ENCODE measurements around the gene MAP4K3. TPM values are rescaled to one million over a fixed set of nuclear protein-coding genes. Genes with fewer than 3 reads are reported as not detected.

Gene MAP4K3
- total RNA-seq, 1 experiment from 2014 or later, result 97.4 TPM

- no peak overlapping the region for H3K27ac ChIP-seq (ENCODE audit: low read length)
- no peaks in the 10 kb centered on the region for H4K20me1 ChIP-seq (ENCODE audit: low read length)
- ATAC-seq, result no peak
- TF ChIP-seq, protein P1, sequence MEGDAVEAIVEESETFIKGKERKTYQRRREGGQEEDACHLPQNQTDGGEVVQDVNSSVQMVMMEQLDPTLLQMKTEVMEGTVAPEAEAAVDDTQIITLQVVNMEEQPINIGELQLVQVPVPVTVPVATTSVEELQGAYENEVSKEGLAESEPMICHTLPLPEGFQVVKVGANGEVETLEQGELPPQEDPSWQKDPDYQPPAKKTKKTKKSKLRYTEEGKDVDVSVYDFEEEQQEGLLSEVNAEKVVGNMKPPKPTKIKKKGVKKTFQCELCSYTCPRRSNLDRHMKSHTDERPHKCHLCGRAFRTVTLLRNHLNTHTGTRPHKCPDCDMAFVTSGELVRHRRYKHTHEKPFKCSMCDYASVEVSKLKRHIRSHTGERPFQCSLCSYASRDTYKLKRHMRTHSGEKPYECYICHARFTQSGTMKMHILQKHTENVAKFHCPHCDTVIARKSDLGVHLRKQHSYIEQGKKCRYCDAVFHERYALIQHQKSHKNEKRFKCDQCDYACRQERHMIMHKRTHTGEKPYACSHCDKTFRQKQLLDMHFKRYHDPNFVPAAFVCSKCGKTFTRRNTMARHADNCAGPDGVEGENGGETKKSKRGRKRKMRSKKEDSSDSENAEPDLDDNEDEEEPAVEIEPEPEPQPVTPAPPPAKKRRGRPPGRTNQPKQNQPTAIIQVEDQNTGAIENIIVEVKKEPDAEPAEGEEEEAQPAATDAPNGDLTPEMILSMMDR (conservative IDR thresholded peaks at IDR 0.05; ENCODE audit: low read depth, low read length), result no peak
- TF ChIP-seq EZH2 (IDR thresholded peaks at IDR 0.05; ENCODE audit: low read length, unreplicated experiment) (no peak), EZH2phosphoT487 (IDR thresholded peaks at IDR 0.05; ENCODE audit: borderline replicate concordance, low read length) (no peak)
- no peaks in the 10 kb centered on the region for H3F3A ChIP-seq (ENCODE audit: low read length, unreplicated experiment)
- no peaks in the 10 kb centered on the region for H3K9me3 ChIP-seq (ENCODE audit: low read length)
- POLR2A ChIA-PET (ENCODE audit: unreplicated experiment), result no interaction called here
- H3K4me3 ChIP-seq (ENCODE audit: low read length), result no peak overlapping the region
- intact Hi-C loops (cut with micrococcal nuclease), result no loop called here
- no peaks in the 10 kb centered on the region for H3K27me3 ChIP-seq (ENCODE audit: low read length)
- no peaks in the 10 kb centered on the region for H3K36me3 ChIP-seq (ENCODE audit: low read depth, low read length)
- no peak for DNase-seq
- no TSS peak for BruUV-seq (replicated peaks)
- CTCF ChIA-PET, result interaction anchor here (1.0 kb wide), 1 partner anchor 11 kb away, joined by 3 read pairs; no protein-coding TSS in a partner anchor
- H3K9me2 ChIP-seq (replicated peaks; ENCODE audit: low read length), result no peaks in the 10 kb centered on the region
- H3K79me2 ChIP-seq (ENCODE audit: low read length), result no peaks in the 10 kb centered on the region
- no peaks in the 10 kb centered on the region for H3K4me1 ChIP-seq (ENCODE audit: insufficient read depth, low read length)
- no peak overlapping the region for H3K4me2 ChIP-seq (ENCODE audit: low read length)
- no peak overlapping the region for H2AFZ ChIP-seq (ENCODE audit: low read length)
- H3K9ac ChIP-seq (ENCODE audit: low read length), result no peak overlapping the region
Measured at GRCh38 chr2:39216346-39217191, 220.5 kb downstream of the MAP4K3 start.

GRCh38 chr2:39215545-39215944 is 221.5 kb downstream of the MAP4K3 start:
- Histone ChIP-seq H3K4me3 (ENCODE audit: low read length) (no peak overlapping the region), H3K9me3 (ENCODE audit: low read length) (no peaks in the 10 kb centered on the region), H3K36me3 (ENCODE audit: low read depth, low read length) (no peaks in the 10 kb centered on the region), H3K9me2 (replicated peaks; ENCODE audit: low read length) (no peaks in the 10 kb centered on the region), H3K27me3 (ENCODE audit: low read length) (no peaks in the 10 kb centered on the region), H2AFZ (ENCODE audit: low read length) (no peak overlapping the region), H3K27ac (ENCODE audit: low read length) (no peak overlapping the region), H3K9ac (ENCODE audit: low read length) (no peak overlapping the region), H3K79me2 (ENCODE audit: low read length) (no peaks in the 10 kb centered on the region), H3K4me1 (ENCODE audit: insufficient read depth, low read length) (no peaks in the 10 kb centered on the region), H4K20me1 (ENCODE audit: low read length) (no peaks in the 10 kb centered on the region), H3F3A (ENCODE audit: low read length, unreplicated experiment) (no peaks in the 10 kb centered on the region), H3K4me2 (ENCODE audit: low read length) (no peak overlapping the region)
- BruUV-seq (replicated peaks), result no TSS peak
- intact Hi-C loops (cut with micrococcal nuclease), result no loop called here
- CTCF ChIA-PET, result no interaction called here
- ATAC-seq (no peak), DNase-seq (no peak)
- TF ChIP-seq EZH2 (IDR thresholded peaks at IDR 0.05; ENCODE audit: low read length, unreplicated experiment), result no peak
- POLR2A ChIA-PET (ENCODE audit: unreplicated experiment), result no interaction called here

- no peaks in the 10 kb centered on the region for H4K20me1 ChIP-seq (ENCODE audit: low read length)
- no TSS peak for BruUV-seq (replicated peaks)
- POLR2A ChIA-PET (ENCODE audit: unreplicated experiment), result no interaction called here
- H2AFZ ChIP-seq (ENCODE audit: low read length), result no peak overlapping the region
- no peaks in the 10 kb centered on the region for H3K9me3 ChIP-seq (ENCODE audit: low read length)
- H3K27me3 ChIP-seq (ENCODE audit: low read length), result no peaks in the 10 kb centered on the region
- ATAC-seq, result no peak
- no peak overlapping the region for H3K9ac ChIP-seq (ENCODE audit: low read length)
- H3K79me2 ChIP-seq (ENCODE audit: low read length), result no peaks in the 10 kb centered on the region
- H3K27ac ChIP-seq (ENCODE audit: low read length), result no peak overlapping the region
- H3K4me3 ChIP-seq (ENCODE audit: low read length), result no peak overlapping the region
- DNase-seq, result no peak
- TF ChIP-seq EZH2phosphoT487 (IDR thresholded peaks at IDR 0.05; ENCODE audit: borderline replicate concordance, low read length), result no peak
- no peak for TF ChIP-seq EZH2 (IDR thresholded peaks at IDR 0.05; ENCODE audit: low read length, unreplicated experiment)
- TF ChIP-seq, protein P1 (conservative IDR thresholded peaks at IDR 0.05; ENCODE audit: low read depth, low read length), result no peak
- intact Hi-C loops (cut with micrococcal nuclease), result no loop called here
- H3K4me1 ChIP-seq (ENCODE audit: insufficient read depth, low read length), result no peaks in the 10 kb centered on the region
- no peak overlapping the region for H3K4me2 ChIP-seq (ENCODE audit: low read length)
- H3K36me3 ChIP-seq (ENCODE audit: low read depth, low read length), result no peaks in the 10 kb centered on the region
- CTCF ChIA-PET, result no interaction called here
- no peaks in the 10 kb centered on the region for H3F3A ChIP-seq (ENCODE audit: low read length, unreplicated experiment)
- no peaks in the 10 kb centered on the region for H3K9me2 ChIP-seq (replicated peaks; ENCODE audit: low read length)
Measured at GRCh38 chr2:39213015-39213414, 224.1 kb downstream of the MAP4K3 start.

All from PC-3 (cell line).